GM11168 (cell line): ENCODE measurements around the gene IL10.
"Not testable (repeated sequence)": the region's sequence is repeated elsewhere in the genome, so short reads cannot be mapped to it uniquely, and the experiment has no call there.

Source experiments
- in situ Hi-C: fragments of 300-500 bp; cut with MboI; formaldehyde crosslinking; loops from one replicate; pipeline ENCODE4 v1.12.0; 2022; ENCODE audit warnings: low sequenced_read_pairs; ENCODE audit not compliant: unreplicated experiment

Gene IL10

DNA sequence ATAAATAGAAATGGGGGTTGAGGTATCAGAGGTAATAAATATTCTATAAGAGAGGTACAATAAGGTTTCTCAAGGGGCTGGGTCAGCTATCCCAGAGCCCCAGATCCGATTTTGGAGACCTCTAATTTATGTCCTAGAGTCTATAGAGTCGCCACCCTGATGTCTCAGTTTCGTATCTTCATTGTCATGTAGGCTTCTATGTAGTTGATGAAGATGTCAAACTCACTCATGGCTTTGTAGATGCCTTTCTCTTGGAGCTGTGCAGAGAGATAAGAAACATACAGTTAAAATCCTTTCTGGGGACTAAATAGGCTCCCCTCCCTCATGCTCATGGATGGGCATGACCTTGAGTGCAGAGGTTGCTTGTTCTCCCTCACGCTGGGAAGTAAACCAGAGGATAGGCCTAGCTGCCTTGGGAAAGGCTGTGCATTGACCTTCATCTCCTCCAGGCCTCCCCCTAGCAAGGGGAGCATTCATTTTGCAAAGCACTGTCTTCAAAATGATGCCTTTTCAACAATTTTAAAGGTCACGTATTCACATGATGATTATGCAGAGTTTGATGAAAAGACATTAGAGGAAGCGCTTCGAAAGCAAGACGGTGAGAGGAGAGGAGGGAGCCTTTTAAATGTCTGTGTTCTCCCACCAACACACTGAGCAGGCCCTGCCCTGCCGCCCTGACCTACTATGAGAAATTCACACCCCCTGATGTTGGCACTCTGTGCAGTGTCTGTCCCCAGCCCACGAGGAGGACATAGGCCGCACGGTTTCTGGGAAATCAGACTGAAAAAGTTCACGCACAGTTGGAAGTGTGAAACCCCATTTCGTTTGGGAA, 3.6 kb downstream of the IL10 start:
- in situ Hi-C loops: no loop called here

DNA sequence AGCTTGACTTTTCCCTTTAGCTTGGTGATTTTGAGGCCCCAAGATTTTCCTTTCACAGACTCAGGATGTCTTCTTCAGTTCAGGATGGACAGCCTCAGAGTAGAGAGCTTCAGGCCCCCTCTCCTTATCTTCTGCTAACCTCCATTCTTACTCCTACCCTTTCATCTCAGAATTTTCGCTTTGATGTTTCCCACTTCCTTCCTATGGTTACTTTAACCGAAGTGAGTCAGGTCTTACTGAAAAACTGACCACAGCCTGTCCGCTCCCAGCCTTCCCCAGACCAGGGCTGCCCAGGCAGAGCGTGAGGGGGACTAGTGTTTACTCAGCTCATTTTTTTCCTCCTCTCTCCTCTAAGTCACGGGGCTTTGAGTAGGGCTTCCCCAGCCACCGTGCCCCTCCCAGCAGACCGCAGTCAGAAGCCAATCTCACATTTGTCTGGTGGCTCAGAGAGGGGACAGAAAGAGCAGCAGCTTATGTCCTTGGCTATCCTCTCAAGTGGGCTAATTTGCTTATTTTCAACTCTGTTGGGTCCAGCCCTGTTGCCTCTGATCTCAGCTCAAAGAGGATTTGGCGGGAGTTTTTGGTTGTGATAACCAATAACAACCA, 5.9 kb downstream of the IL10 start:
- in situ Hi-C loops: no loop called here

DNA sequence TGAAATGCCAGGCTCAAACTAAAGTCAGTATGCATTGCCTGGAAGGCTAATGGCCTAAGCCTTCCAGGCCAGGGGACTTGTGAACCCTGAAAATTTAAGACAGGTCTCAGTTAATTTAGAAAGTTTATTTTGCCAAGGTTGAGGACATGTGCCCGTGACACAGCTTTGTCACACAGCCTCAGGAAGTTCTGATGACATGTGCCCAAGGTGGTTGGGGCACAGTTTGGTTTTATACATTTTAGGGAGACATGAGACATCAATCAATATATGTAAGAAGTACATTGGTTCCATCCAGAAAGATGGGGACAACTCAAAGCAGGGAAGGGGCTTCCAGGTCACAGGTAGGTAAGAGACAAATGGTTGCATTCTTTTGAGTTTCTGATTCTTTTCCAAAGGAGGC, 6.5 kb downstream of the IL10 start:
- in situ Hi-C loops: not testable (repeated sequence)

DNA sequence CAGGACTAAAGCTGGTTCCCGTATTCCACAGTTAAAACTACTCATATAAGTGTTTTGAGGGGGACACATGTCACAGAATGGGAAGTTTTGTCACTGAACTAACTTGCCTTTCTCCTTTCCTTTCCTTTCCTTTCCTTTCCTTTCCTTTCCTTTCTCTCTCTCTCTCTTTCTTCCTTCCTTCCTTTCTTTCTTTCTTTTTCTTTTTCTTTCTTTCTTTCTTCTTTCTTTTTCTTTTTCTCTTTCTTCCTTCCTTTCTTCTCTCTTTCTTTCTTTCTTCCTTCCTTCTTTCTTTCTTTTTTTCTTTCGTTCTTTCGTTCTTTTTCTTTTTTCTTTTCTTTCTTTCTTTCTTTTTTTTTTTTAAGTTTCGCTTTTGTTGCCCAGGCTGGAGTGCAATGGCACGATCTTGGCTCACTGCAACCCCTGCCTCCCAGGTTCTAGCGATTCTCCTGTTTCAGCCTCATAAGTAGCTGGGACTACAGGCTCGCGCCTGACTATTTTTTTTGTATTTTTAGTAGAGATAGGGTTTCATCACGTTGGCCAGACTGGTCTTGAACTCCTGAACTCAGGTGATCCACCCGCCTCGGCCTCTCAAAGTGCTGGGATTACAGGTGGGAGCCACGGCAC, 9.4 kb downstream of the IL10 start:
- in situ Hi-C loops: not testable (repeated sequence)

DNA sequence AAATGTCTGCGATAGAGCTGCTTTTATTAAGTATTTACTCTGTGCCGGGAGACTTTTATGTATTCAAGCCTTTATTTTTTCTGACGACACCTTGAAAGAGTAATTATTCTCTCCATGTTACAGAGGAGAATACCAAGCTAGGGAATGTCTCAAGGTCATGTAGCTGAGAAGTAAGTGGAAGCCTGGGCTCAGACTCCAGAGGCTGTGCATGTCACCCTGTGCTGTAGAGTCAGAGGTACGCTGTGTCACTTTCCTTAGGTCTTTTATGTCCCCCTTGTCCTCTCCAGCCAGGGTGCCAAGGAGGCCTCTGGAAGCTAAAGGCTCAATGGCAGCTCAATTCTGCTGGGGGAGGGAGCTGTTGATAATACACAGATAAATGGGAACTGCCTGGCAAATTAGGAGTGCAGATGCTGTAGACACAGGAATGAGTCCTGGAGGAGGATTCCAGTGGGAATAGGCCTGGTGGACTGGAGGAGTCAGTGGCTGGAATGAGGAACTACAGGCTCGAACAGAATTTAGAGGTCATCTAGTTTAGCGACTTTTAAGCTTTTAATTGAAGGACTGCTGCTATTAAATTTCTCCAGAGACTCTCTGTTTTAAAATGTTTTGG, 11.0 kb downstream of the IL10 start:
- in situ Hi-C loops: no loop called here

DNA sequence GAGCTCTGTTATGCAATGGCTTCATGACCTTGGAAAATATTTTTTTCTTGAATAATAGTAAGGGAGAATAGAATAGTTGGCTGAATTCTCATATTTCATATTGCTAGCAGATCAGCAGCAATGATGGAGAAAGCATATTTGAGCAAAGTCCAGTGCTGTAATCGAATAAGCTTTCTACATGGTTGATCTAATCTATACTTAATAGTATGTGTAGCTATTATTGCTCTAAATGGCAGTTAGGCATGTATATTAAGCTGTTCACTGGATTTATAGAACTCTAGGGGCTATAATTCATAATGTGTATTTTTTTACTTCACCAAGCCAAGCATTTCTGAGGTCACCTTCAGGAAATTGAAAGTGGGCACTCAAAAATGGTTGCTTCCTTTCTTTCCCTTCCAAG, 11.7 kb downstream of the IL10 start:
- in situ Hi-C loops: no loop called here

DNA sequence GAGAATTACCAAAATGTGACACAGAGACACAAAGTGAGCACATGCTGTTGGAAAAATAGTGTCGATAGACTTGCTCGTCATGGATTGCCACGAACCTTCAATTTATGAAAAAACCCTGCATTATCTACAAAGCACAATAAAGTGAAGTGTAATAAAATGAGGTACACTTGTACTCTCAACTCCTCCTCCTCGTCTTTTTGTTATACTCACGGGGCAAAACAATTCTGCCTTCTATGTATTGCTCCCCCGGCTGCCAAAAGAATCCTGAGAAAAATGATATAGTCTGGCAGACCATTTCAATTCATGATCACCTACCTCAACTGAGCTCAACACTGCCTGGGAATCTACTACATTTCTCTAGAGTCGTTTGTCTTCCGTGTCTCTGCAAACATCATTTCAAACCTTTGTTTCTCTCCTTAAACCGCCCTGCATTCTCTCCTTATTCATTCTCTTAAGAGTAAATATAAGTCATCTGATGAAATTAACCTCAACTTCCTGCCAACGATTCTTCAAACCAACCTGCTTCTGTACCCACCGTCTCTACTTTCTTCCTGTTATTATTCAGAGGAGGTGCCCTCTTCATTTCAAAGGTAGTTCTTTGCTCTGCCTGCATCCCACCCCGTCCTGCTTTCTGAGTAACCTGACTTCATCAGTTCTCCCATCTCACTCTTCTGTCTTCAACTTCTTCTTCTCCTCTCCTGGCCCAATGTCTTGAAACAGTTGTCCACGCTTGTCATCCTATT, 14.6 kb downstream of the IL10 start:
- in situ Hi-C loops: no loop called here

DNA sequence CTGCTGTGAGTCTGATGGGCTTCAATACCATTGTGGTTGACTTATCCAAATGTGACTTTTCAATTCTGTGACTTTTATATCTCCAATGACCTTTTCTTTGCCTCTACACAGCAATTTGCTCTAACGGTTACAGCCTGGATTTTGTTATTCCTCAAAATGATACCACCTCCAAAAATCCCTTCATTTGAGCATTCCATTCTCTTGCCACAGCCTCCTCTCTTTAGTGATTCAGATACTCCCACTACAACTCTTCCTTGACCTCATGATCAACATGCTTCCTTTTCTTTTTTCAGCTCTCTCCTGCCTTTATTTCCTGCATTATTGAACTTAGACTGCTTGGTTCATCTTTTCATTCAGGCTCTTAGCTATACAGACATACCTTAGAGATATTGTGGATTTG, 18.3 kb downstream of the IL10 start:
- in situ Hi-C loops: no loop called here

DNA sequence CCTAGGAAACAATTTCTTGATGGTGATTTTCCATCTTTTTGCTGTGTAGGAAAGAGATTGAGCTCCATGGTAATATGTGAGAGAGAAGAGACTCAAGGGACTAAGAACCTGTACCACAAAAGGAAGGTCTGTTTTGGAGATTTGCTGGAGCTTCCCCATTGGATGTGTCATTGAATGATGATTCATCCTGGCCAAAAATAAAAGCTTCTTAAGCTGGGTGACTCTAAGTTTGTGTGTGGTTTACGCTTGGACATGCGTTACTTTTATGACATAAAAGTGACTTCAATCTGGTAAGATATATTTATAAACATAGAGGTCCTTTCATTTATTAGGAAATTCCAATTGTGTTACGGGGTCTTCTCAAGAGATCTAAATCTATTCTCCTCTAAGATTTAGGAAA, 19.2 kb downstream of the IL10 start:
- in situ Hi-C loops: no loop called here

DNA sequence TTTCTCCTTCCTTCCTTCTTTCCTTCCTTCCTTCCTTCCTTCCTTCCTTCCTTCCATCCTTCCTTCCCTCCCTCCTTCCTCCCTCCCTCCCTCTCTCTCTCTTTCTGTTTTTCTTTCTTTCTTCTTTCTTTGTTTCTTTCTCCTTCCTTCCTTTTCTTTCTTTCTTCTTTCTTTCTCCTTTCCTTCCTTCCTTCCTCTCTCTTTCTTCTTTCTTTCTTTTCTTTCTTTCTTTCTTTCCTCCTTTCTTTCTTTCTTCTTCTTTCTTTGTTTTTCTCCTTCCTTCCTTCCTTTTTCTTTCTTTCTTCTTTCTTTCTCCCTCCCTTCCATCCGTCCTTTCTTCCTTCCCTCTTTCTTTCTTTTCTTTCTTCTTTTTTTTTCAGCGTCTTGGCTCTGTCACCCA, 19.8 kb downstream of the IL10 start:
- in situ Hi-C loops: no loop called here

DNA sequence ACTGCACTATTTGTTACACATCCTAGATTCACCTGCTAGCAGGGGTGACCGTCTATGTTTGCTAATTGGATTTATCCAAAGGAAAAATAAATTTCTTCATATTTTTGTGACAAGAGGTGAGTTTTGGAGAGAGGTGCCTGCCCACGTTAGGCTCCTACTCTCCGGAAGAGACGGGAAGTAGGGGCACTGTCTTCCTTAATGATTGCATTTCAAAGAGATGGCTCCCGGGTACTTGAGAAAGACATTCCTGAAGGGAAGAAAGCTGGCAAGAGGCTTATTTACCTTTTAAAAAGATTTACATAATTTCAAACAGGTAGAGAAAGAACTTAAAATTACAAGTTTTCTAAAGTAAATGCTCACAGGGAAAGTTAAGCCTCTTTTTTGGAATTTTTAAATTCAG, 20.4 kb downstream of the IL10 start:
- in situ Hi-C loops: no loop called here

DNA sequence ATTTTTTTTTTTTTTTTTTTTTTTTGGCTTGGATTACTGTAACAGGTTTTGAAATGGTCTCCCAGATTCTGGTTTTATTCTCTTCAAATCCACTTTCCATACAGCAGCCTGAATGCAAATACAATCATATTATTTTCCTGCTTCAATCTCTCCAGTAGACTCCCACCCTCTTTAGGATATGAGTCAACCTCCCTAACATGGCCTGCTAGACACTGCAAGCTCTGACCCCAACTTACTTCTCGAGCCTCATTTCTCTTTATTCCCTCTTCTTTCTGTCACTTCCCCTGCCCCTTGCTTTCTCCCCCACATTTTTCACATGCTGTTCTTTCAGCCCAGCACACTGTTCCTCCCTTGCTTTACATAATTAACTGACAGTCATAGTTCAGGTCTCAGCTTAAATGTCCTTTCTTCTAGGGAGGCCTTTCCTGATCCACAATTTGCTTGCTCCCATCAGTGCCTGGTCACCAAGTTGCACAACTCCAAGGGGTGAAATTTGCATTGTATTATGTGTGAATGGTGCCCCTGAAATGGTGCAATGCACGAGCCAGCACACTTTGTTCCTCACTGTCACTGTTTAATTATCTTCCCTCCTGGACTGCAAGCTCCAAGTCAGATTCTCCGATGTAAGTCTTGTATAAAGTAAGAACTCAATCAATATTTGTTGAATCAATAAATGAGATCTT, 23.8 kb downstream of the IL10 start:
- in situ Hi-C loops: no loop called here

DNA sequence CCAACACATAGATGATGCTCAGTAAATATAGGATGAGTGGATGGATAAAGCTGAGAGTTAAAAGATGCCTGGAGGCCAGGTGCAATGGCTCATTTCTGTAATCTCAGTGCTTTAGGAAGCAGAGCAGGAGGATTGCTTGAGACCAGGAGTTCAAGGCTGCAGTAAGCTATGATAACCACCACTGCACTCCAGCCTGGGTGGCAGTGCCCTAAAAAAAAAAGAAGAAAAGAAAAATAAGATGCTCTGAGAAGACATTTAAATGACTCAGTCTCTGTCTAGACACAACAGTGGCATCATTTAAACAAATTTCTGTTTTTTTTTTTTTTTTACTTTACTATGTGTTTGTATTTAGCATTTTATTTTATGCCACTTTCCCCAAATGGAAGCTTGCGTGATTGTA, 27.0 kb downstream of the IL10 start:
- in situ Hi-C loops: no loop called here

DNA sequence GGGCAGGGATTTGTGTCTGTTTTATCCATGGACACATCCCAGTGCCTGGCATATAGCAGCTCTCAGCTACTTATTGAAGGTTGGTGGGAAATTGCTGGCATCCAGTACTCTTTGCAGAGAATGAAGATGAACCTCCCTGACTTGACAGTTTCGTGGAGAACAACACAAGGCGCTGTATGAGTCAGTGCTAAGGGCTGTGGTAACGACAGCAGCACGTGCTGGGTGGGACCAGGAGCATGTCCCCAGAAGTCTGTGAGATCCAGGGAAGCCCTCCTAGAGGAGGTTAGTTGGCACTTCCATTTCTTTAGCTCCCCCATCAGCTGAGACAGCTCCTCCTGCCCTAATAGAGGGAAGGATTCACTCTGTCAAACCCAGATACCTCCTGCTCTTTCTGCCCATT, 27.6 kb downstream of the IL10 start:
- in situ Hi-C loops: no loop called here

DNA sequence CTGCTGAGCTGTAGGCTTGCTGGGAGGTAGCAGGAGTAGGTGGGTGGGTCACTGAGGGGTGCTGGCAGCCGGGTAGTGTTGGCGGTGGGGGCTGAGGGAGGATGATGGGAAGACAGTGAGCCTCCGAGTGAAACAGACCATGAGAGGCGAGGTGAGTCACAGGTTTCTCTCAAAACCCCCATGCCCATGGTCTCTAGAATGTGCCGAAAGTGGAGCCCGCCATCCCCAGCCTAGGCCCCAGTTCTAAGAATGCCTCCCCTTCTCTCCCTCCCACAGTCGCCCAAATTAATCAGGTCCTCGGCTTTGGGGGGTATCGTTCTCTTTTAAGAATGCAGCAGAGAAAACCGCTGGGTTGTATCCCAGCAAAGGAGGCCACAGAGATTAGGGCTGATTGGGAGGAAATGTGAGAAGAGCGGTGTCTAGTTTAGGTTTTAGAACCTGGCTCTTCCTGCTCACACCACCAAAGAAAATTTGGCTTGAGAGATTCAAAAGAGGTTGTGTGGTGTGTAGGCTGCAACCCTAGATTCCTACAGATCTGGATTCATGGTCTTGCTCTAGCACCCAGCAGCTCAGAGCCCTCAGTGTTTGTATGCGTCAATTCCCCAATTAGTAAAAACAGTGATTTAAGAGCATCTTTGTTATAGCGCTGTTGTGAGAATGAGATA, 29.4 kb downstream of the IL10 start:
- in situ Hi-C loops: no loop called here

DNA sequence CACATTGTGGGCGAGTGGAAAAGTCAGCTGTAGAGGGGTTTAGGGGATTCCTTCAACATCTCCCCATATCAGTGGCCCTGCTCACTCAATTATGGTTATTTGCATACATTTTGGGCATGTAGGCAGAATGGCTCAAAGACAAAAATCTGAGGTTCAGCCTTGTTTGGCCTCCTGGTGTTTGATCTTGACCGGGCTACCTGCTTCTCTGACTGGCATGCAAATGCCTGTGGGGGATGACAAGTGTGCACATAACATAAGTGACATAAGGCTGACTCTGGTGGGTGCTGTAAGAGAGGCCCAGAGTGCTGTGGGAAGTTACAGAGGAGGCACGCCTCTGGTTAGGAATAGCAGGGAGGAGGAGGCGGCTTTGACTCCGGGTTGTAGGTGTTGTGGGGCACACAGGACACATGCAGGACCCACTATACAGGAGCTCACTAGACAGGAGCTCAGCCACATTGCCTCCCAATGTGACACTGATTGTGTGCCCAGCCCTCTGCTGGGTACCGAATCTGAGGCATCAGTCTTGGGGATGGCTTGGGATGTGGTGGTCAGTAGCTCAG, 31.1 kb downstream of the IL10 start:
- in situ Hi-C loops: no loop called here

DNA sequence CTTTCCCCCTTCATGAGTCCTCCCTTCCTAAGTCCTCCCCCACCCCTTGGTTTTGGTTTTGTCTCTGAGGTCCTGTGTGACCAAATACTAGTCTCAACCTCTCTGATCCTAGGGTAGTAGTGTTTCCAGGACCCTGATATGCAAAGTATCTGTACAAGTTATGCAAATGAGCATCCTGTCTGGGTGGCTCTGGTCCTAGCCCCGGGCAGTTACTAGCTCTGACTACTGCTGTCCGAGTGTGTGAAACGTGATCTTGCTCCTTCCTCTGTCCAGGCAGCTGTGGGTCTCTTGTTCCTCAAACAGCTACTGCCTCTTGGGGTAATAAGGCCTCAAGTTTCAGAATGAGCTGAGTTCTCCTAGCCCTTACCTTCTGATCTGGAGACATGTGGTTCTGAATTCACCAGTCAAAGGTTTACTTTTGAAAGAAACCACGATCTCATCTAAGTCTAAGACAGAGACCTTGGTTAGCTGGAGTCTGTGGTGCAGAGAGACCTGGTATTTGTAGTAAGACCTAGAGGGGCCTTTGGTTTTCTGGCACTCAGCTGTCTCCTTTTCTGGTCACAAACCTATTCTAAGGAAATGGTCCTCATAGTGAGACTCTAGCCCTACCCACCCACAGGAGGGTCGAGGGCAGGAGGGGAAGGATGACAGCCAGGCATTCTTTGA, 32.8 kb downstream of the IL10 start:
- in situ Hi-C loops: loop anchor here (5.0 to 10.0 kb wide), 2 partner anchors 48 to 175 kb away; no protein-coding TSS in a partner anchor
